NCI-H510A (cell line): ENCODE data around the gene KLK7.
A peak's percentile ranks its signal among the peaks of the same experiment; 100 is the strongest.

Experiments
- DNase-seq: peaks from one replicate; lab custom pipeline; 2025; lab: John Stamatoyannopoulos, UW

Gene KLK7

GRCh38 chr19:50983625-50984292, at the start of gene KLK7:
KLK7 (minus strand) TSS chr19:50983917; CDS start chr19:50982399, 1,518 bp downstream.
- no peak for DNase-seq

DNA sequence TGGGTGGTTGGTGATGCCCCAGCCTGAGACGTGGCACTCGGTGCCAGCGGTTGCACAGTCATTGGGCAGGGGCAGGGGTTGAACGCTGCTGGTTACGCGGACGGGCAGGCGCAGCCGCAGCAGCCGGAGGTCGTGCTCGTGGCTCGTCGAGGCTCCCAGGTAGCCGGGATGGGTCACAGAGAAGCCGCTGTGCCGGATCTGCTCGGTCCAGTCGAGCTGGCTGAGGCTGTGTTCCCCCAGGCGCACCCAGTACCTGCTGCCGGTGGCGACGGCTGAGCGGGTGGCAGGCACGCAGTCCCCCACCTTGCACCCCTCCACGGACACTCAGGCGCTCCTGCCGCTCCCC, 48.1 kb upstream of the KLK7 start:
- no peak for DNase-seq

GRCh38 chr19:51031220-51031879, 47.6 kb upstream of the KLK7 start:
- DNase-seq, result no peak

DNA sequence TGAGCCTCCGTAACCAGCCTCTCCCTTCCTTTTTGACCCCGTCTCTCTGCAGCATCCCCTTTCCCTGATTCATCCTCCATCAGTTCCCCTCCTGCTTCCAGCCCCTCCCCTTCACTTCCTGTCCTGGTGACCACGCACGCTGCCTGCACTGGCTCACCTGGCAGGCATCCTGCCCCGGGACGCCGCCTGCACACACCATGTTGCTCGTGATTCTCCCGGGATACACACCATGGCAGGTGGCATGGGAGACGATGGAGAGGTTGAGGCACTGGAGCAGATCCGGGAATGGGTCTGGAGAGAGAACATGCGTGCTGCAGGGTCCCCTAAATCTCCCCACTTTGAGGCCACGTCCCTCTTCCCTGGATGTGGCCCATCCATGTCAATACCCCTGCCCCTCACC, 46.9 kb upstream of the KLK7 start:
- DNase-seq, result no peak

DNA sequence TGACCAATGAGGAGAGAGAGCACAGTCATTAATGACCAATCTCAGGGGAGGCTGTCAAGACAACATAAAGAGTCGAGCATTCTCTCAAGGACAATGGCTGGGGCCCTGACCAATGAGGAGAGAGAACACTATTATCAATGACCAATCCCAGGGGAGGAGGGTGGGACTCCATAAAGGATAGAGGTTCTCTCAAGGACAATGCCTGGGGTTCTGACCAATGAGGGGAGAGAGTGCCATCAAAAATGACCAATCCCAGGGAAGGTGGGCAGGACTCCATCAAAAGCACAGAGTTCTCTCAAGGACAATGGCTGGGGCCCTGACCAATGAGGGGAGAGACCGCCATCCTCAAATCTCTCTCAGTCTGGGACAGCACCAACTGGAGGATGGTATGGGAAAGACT, 46.0 kb upstream of the KLK7 start:
- no peak for DNase-seq

GRCh38 chr19:51027873-51028272, 44.2 kb upstream of the KLK7 start:
- no peak for DNase-seq

DNA sequence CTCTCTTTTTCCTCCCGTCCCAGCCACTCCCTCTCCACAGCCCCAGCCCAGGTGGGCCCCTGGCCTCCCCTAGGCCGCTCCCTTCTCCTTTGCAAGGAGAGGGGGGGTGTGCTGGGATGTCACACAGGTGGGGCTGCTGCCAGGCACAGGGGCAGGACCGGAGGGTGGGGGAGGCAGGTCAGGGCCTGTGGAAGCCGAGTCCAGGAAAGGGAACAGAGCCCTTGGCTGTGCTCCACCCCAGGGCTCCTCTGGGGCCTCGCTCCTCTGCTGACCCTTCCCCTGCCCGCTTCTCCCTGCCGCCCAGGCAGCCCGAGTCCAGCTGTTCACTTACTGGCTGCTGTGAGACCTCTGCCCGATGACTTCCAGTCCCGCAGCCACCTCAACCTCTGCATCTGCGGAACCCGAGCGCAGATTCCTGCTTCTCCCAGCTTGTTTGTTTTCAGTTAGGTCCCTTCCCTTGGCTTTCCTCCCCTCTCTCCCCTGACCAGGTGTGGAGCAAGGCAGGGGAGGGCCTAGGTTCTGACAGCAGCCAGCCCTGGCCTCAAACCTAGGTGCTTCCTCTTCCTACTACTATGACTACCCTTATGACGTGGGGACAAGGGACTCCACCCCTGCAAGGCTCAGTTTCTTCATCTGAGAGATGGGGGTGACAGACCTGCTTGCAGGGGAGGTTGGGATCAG, 43.5 kb upstream of the KLK7 start:
- DNase-seq, result no peak

DNA sequence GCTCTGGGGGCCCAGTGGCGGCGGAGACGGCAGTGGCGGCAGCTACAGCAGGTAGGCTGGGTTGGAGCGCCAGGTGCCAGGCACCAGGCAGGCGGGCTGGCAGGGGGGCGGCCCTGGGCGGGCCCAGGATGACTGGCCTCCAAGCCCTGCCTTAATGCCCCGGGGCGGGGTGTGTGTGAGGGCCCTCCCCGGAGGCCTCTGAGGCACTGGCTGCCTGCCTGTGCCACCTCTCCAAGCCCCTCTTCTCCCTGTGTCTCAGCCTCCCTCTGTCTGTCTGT, 42.8 kb upstream of the KLK7 start, which contains the start of gene KLK11:
KLK11 (minus strand) TSS at position 63 of the 278 bp plus-strand sequence. CDS start 985 bp downstream, outside the sequence.
- peak; percentile 59 for DNase-seq

- no peak for DNase-seq
Measured at GRCh38 chr19:51025809-51026553, 42.3 kb upstream of the KLK7 start.

DNA sequence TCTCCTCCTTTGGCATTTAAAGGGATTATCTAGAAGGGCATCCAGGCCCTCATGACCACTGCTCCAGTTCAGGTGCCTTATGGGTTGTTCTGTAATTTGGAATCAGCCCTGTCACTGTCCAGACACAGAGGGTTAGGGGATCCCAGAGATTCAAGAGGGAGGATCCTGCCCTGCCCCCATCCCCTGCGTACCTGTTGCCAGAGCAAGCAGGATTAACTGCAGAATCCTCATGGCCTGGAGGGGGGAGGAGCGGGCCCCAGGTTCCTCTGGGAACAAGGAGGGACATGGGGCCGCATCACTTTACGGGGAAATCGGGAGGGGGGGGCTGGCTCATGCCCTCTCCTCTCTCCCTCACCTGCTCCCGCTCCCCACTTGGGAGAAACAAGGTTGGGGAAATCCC, 41.7 kb upstream of the KLK7 start:
- DNase-seq, result no peak

- peak; percentile 56 for DNase-seq
Measured at GRCh38 chr19:51024924-51025323, 41.2 kb upstream of the KLK7 start.

DNA sequence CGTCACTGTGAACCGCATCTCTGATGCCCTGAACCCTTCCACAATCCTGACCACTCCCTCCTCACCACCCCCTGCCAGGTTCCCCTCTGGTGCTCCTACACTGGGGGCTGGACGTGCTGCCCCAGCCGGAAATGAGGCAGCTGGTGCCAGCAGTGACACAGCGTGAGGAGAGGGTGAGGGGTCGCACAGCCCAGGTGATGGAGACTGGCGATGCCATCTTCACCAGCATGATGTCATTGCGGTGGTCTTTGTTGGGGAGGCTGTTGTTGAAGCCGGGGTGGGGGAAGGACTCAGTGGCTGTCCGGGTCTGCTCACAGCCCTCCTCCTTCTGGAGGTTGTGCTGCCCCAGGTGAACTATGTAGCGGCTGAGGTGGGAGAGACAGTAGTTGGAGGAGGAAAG, 40.2 kb upstream of the KLK7 start:
- no peak for DNase-seq

DNA sequence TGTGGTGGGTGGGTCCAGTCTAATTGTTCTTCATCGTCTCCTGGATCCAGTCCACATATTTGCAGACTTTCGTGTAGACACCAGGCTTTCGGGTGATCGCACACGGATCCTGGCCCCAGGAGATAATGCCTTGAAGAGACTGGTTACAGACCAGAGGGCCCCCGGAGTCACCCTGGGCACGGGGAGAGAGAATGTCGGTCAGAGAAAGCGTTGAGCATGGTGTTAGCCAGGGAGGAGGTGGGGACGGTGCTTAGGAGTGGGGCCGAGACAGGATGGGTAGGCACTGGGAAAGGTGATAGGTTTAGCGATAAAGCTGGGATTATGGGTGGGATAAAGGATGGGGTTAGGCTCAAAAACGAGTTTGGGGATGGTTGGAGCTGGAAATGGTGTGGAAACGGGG, 38.8 kb upstream of the KLK7 start:
- no peak for DNase-seq

GRCh38 chr19:51020988-51021651, 37.4 kb upstream of the KLK7 start:
- no peak for DNase-seq

DNA sequence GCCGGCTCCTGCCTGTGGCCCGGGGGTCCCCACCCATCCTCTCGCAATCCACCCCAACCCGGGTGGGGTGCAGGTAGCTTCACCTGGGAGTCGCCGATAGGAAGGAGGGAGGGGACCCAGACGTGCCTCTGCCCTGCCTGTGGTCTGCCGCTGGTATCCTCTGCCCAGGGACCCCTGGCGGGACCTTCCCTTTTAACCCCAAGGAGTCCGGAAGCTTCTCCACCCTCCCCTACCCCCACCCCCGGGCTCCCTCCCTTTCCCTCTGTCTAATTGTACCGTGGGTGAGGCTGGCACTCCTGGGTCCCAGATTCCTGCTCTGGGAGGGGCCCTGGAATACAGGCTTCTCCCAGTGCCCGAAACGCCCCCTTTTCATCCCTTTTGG, 35.8 kb upstream of the KLK7 start, which contains the start of gene KLK10:
KLK10 (minus strand) TSS at position 166 of the 382 bp plus-strand sequence. CDS start 579 bp downstream, outside the sequence.
- no peak for DNase-seq

- DNase-seq, result no peak
Measured at GRCh38 chr19:51018745-51019543, 35.2 kb upstream of the KLK7 start.

DNA sequence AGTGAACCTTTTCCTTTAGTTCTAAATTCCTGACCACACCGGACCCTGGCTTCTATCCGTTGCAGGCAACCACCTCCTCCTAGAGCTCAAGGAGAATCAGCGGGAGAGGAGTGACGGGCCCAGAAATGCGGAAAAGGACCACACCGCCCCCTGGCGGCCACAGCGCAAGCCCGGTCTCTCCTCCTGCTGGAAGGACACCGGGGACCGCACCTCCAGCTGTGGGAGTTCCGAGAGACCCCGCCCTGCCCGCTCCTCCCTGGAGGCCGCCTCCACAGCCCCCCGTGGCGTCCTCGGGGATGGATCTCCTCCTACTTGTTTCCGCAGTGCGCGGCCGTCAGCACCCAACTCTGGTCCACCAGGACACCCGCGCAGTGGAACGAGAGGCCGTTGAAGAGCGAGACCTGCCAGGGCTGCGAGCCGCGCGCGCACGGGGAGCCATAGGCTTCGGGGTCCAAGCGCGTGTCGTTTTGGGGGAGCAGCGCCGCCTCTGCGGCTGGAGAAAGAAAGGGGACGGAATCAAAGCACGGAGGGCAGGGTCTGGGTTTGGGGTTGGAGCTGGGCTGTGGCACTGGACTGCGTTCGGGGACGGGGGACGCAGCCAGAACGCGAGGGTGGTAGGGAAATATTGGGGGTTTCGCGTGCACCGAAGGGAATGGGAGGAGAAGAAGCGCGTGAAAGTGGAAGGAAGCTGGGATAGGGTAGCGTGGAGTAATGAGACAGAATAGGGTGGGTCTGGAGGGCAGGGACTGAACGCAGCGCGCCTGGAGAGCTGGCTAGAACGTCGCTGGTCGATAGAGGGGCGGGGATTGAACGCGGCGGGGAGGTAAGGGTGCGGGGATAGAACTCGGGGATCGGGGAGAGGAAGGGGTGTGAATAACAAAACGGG, 33.3 kb upstream of the KLK7 start:
- DNase-seq, result no peak

GRCh38 chr19:51015691-51016267, 32.1 kb upstream of the KLK7 start:
- DNase-seq, result no peak

DNA sequence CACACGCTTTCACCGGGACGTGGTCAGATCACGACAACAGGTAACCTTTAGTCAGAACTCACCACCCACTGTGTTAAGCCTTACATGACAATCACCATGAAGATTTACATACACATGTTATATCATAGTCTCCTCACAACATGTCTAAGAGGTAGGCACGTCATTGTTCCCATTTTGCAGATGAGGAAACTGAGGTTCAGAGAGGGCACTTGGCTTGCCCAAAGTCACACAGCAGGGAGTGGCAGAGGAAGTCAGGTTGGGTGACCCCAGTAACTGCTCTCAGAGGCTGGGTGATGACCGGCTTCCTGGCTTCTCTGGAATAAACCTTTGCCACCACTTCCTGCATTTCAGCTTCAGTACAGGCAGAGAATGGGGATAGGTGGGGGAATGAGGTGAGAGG, 30.5 kb upstream of the KLK7 start:
- DNase-seq, result no peak

DNA sequence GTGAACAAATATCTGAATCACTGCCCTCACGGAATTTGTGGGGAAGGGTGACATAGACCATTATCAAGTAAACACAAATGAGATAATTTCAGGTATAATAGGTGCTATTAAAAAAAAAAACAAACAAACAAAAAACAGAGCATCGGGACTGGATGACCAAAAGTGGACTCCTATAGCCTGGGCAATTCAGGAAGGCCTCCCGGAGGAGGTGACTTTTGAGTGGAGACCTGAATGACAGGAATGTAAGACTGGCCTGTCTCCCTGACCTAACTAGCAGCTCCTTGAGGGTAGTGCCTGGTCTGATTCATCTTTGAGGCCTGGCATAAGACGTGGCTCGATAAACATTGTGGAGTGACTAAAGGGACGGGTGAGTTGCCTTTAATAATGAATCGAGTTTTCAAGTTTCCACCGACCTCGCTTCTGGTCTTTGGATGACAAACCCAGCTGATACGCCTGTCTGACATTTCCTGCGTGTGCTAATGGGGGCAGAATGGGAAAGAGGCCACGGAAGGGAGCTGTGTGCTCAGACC, 29.0 kb upstream of the KLK7 start:
- no peak for DNase-seq
